ENCODE measurements around the gene ZBTB20. TPM values are rescaled to one million over a fixed set of nuclear protein-coding genes. Genes with fewer than 3 reads are reported as not detected.
A peak's percentile ranks its signal among the peaks of the same experiment; 100 is the strongest.

ZBTB20 gene
- total RNA-seq, 2 experiments from 2014 or later = 5.1 to 5.3 TPM

GRCh38 chr3:114462750-114463149 lies 684.3 kb downstream of the ZBTB20 start:
- POLR2A ChIA-PET = no interaction called here
- intact Hi-C loops (cut with micrococcal nuclease) = no loop called here
- Mint-ChIP-seq H3K36me3 (ENCODE audit: low read depth) (peaks cover 3% of the 10 kb centered on the region), H3K9me3 (no peaks in the 10 kb centered on the region), H3K4me3 (no peak overlapping the region), H3K27me3 (no peaks in the 10 kb centered on the region), H3K4me1 (ENCODE audit: low read depth) (peaks cover 5% of the 10 kb centered on the region), H3K27ac (no peak overlapping the region)
- no peak for TF ChIP-seq CTCF (IDR thresholded peaks at IDR 0.05)
- ATAC-seq = no peak
- DNase-seq = no peak
- CTCF ChIA-PET = no interaction called here

- ChIA-PET CTCF (interaction anchor here (1.5 kb wide), 1 partner anchor 42 kb away, joined by 4 read pairs; no protein-coding TSS in a partner anchor), POLR2A (no interaction called here)
Observed at GRCh38 chr3:114460459-114460858, 686.6 kb downstream of the ZBTB20 start.

GRCh38 chr3:114456742-114457141 lies 690.3 kb downstream of the ZBTB20 start:
- ATAC-seq (no peak), DNase-seq (peak; percentile 6)
- no peak for TF ChIP-seq CTCF (IDR thresholded peaks at IDR 0.05)
- no peaks in the 10 kb centered on the region for H3K36me3 Mint-ChIP-seq (ENCODE audit: low read depth)
- no peaks in the 10 kb centered on the region for H3K27me3 Mint-ChIP-seq
- POLR2A ChIA-PET = no interaction called here
- intact Hi-C loops (cut with micrococcal nuclease) = no loop called here
- H3K27ac Mint-ChIP-seq = no peak overlapping the region
- CTCF ChIA-PET = interaction anchor here (4.0 kb wide), 1 partner anchor 9 kb away, joined by 18 read pairs; no protein-coding TSS in a partner anchor
- H3K9me3 Mint-ChIP-seq = no peaks in the 10 kb centered on the region
- no peak overlapping the region for H3K4me3 Mint-ChIP-seq
- H3K4me1 Mint-ChIP-seq (ENCODE audit: low read depth) = peaks cover 7% of the 10 kb centered on the region

More at GRCh38 chr3:114460459-114460858, 686.6 kb downstream of the ZBTB20 start:
- no peak overlapping the region for H3K4me3 Mint-ChIP-seq
- H3K36me3 Mint-ChIP-seq (ENCODE audit: low read depth) = peaks cover 3% of the 10 kb centered on the region
- DNase-seq (no peak), ATAC-seq (no peak)
- no peaks in the 10 kb centered on the region for H3K27me3 Mint-ChIP-seq
- peaks cover 5% of the 10 kb centered on the region for H3K4me1 Mint-ChIP-seq (ENCODE audit: low read depth)
- TF ChIP-seq CTCF (IDR thresholded peaks at IDR 0.05) = no peak
- intact Hi-C loops (cut with micrococcal nuclease) = no loop called here
- no peak overlapping the region for H3K27ac Mint-ChIP-seq
- H3K9me3 Mint-ChIP-seq = no peaks in the 10 kb centered on the region

- DNase-seq (no peak), ATAC-seq (no peak)
- intact Hi-C loops (cut with micrococcal nuclease) = no loop called here
- POLR2A ChIA-PET = no interaction called here
- Mint-ChIP-seq H3K36me3 (ENCODE audit: low read depth) (no peaks in the 10 kb centered on the region), H3K27me3 (peaks cover 1% of the 10 kb centered on the region), H3K4me1 (ENCODE audit: low read depth) (peaks cover 13% of the 10 kb centered on the region), H3K9me3 (no peaks in the 10 kb centered on the region), H3K4me3 (no peak overlapping the region), H3K27ac (no peak overlapping the region)
- CTCF ChIA-PET = interaction anchor here (1.8 kb wide), 1 partner anchor 36 kb away, joined by 5 read pairs; no protein-coding TSS in a partner anchor
- TF ChIP-seq CTCF (IDR thresholded peaks at IDR 0.05) = no peak
Observed at GRCh38 chr3:114455432-114455831, 691.7 kb downstream of the ZBTB20 start.

- POLR2A ChIA-PET = interaction anchor here (0.6 to 1.1 kb wide), 4 partner anchors 10 to 490 kb away, joined by 3 read pairs; no protein-coding TSS in a partner anchor
- intact Hi-C loops (cut with micrococcal nuclease) = no loop called here
- H3K27me3 Mint-ChIP-seq = peaks cover 1% of the 10 kb centered on the region
- ATAC-seq (peak; percentile 53), DNase-seq (peak; percentile 6)
- H3K9me3 Mint-ChIP-seq = no peaks in the 10 kb centered on the region
- CTCF ChIA-PET = interaction anchor here (1.8 kb wide), 1 partner anchor 35 kb away, joined by 5 read pairs; no protein-coding TSS in a partner anchor
- no peaks in the 10 kb centered on the region for H3K36me3 Mint-ChIP-seq (ENCODE audit: low read depth)
- peaks cover 13% of the 10 kb centered on the region for H3K4me1 Mint-ChIP-seq (ENCODE audit: low read depth)
- H3K27ac Mint-ChIP-seq = no peak overlapping the region
- TF ChIP-seq CTCF (IDR thresholded peaks at IDR 0.05) = no peak
- H3K4me3 Mint-ChIP-seq = no peak overlapping the region
Observed at GRCh38 chr3:114454551-114455251, 692.4 kb downstream of the ZBTB20 start.

Data from activated CD8-positive, alpha-beta T cell treated with anti-CD3 and anti-CD28 coated beads for 36 hours (primary cell).